Non-pigmented ciliary epithelial cell (primary cell): ENCODE measurements around the gene VENTX.
"Not testable (repeated sequence)": the region's sequence is repeated elsewhere in the genome, so short reads cannot be mapped to it uniquely, and the experiment has no call there.

ENCODE experiments used
- DNase-seq: peaks from one replicate; pipeline ENCODE4 v3.0.0-alpha.2; 2010; ENCODE audit warnings: low read depth

VENTX gene

GRCh38 chr10:133214468-133215410 is 22.9 kb upstream of the VENTX start:
- no peak for DNase-seq

GRCh38 chr10:133215586-133215985 is 22.1 kb upstream of the VENTX start:
- no peak for DNase-seq

DNA sequence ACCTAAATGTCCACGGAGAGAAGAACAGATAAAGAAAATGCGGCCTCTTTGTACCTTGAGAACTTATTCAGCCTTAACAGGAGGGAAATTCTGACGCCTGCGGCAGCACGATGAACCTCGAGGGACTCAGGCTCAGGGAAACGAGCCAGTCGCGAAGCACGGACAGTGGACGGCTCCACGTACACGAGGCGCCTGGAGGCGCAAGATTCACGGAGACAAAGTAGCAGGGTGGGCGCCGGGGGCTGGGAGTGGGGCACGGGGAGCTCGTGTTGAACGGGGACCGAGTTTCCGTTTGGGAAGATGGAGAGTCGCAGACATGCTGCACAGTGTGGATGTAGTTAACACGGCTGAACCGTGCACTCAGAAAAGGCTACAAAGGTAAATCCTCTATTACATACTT is 20.9 kb upstream of the VENTX start:
- DNase-seq = no peak

GRCh38 chr10:133217800-133218589 is 19.7 kb upstream of the VENTX start:
- no peak for DNase-seq

DNA sequence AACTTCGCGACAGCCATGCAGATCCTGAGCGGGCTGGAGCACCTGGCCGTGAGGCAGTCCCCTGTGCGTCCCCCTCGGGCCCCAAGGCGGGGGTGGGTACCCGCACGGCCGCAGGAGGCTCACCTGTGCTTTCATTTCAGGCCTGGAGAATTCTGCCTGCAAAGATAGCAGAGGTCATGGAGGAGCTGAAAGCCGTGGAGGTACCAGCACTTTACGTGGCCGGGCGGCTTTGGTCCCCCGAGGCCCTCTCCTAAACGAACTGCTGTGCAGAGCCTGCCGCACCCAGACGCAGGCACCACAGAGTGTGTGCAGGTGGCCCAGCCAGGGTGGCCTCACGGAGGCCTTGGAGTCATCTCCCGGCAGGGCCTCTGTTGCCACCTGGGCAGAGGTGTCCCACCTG is 18.8 kb upstream of the VENTX start:
- DNase-seq = no peak

GRCh38 chr10:133219782-133220181 is 17.9 kb upstream of the VENTX start:
- DNase-seq = no peak

GRCh38 chr10:133221331-133221730 is 16.3 kb upstream of the VENTX start:
- DNase-seq = no peak

DNA sequence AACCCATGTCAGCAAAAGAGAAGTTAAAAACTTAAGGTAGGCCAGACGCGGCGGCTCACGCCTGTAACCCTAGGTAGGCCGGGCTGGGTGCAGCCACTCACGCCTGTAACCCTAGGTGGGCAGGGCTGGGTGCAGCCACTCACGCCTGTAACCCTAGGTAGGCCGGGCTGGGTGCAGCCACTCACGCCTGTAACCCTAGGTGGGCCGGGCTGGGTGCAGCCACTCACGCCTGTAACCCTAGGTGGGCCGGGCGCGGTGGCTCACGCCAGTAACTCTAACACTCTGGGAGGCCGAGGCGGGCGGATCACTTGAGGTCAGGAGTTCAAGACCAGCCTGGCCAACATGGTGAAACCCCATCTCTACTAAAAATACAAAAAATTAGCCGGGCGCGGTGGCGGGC is 15.9 kb upstream of the VENTX start:
- DNase-seq = not testable (repeated sequence)

GRCh38 chr10:133224076-133224475 is 13.6 kb upstream of the VENTX start:
- DNase-seq = no peak

- DNase-seq = no peak
These were observed 12.8 kb upstream of the VENTX start for GRCh38 chr10:133224756-133225372.

DNA sequence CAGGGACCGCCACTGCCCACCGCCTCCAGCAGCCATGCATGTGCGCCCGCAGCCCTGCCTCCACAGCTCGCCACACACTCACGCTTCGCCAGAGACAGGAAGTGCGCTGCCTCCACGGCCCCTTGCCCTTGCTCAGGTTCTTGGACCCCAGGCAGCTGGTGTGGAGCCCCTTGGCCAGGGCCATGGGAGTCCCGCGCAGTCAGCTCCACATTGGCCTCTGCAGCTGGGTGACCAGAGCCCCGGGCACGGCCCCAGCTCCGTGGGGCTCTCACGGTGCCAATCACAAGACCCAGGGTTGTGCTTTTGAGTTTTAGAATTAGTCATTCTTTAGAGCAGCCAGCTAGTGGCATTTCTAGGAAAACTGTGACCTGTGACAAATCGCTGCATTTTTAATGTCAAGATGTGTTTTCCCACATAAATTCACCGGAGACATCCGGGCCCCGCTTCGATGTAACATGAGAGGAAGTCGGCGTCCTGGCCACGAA is 11.9 kb upstream of the VENTX start:
- no peak for DNase-seq

DNA sequence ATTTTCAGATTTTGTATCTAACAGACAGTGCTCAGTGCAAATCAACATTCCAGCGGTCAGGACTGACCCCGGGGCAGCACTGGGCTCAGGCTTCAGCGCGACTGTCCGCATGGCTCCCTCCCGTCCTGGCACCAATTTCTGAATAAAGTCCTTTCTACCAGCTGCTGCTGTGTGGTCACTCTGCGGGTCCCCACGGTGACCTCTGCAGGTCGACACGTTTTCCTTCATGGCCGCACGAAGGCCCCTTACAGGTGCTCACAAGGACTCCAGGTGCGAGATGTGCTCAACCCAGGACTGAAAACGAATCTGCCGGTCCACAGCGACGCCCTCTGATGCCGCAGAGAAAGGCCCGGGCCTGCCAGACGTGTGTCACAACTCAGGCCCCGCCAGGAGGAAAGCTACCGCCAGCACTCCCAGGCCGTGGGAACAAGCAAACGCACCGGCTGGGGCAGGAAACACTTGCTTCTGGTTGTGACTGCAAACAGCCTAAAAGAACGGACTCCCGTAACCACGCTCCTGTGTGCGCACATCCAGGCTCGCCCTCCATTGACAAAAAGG is 11.3 kb upstream of the VENTX start:
- DNase-seq = no peak

- no peak for DNase-seq
These were observed 10.4 kb upstream of the VENTX start for GRCh38 chr10:133227256-133227655.

- DNase-seq = no peak
These were observed 8.2 kb upstream of the VENTX start for GRCh38 chr10:133229265-133230043.

GRCh38 chr10:133230044-133230361 is 7.7 kb upstream of the VENTX start, which contains the start of gene UTF1:
Gene UTF1 (plus strand): TSS chr10:133230217. CDS start chr10:133230289, 72 bp downstream.
- DNase-seq = no peak

DNA sequence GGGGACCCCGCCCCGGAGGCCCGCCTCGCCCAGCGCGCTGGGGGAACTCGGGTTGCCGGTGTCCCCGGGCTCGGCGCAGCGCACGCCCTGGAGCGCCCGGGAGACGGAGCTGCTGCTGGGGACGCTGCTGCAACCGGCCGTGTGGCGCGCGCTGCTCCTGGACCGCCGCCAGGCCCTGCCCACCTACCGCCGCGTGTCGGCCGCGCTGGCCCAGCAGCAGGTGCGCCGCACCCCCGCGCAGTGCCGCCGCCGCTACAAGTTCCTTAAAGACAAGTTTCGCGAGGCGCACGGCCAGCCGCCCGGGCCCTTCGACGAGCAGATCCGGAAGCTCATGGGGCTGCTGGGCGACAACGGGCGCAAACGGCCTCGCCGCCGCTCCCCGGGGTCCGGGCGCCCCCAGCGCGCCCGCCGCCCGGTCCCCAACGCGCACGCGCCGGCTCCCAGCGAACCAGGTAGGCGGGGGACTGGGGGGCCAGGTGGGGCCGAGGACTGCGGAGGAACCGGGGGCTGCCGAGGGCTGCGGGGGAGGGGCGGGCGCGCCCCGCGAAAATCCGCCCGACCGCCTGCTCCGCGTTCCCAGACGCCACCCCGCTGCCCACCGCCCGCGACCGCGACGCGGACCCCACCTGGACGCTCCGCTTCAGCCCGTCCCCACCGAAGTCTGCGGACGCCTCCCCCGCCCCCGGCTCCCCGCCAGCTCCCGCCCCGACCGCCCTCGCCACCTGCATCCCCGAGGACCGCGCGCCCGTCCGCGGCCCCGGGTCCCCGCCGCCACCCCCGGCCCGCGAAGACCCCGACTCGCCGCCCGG is 7.1 kb upstream of the VENTX start:
- no peak for DNase-seq

- no peak for DNase-seq
These were observed 6.3 kb upstream of the VENTX start for GRCh38 chr10:133231244-133231945.

DNA sequence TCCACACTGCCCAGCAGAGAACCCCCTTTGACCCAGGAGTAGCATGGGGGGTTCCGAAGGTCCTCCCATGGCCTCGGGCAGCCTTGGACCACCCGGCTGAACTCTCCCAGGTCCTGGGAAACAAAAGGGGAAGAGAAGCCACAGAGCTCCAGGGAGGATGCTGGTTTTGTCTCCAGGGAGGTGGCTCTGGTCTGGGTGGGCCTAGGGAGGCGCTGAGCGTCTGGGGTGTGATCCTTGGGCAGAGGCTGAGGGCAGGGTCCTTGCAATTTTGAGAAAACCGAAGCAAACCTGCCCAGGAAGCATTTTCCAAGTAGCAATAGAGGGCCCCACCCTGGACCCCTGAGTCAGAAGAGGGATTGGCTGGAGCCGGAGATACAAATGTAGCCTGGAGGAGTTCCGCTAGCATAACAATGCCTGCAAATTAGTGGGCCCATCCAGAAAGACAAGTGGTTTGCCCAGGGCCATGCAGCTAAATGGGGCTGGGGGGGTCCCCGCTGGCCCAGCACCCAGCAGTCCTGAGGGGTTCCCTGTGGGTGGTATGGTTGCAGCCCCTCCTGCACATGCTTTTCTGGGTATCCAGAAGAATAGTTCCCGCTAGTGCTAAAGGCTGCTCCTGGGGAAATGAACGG is 5.6 kb upstream of the VENTX start:
- no peak for DNase-seq

DNA sequence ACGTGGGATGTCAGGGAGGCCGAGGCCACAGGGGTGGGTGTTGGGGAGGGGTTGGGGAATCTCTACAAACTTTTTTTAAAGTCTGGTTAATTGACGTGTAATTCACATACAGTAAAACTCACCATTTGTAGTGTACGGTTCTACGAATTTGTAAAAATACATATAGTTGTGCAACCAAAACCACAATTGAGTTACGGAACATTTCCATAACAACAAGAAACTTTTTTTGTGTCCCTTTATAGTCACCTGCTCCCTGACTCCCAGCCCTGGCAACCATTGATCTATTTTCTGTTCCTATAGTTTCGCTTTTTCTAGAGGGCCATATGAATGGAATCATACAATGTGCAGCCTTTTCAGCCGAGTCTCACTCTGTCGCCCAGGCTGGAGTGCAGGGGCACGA is 2.9 kb upstream of the VENTX start:
- not testable (repeated sequence) for DNase-seq
